Measurements from ENCODE around the gene GLYR1.

The GLYR1 gene

GRCh38 chr16:4879049-4879448 is 32.0 kb upstream of the GLYR1 start:
- no peak overlapping the region for H3K4me3 ChIP-seq (replicated peaks; ENCODE audit: low read depth, low read length)
- DNase-seq (ENCODE audit: extremely low read depth, low read depth) = no peak
- no peak for TF ChIP-seq CTCF (IDR thresholded peaks at IDR 0.05; ENCODE audit: low read depth, low read length, missing control alignments)

- DNase-seq (ENCODE audit: extremely low read depth, low read depth) = no peak
- no peak for TF ChIP-seq CTCF (IDR thresholded peaks at IDR 0.05; ENCODE audit: low read depth, low read length, missing control alignments)
- H3K4me3 ChIP-seq (replicated peaks; ENCODE audit: low read depth, low read length) = no peak overlapping the region
These were observed 30.2 kb upstream of the GLYR1 start for GRCh38 chr16:4877380-4877685.

- no peak overlapping the region for H3K4me3 ChIP-seq (replicated peaks; ENCODE audit: low read depth, low read length)
- no peak for TF ChIP-seq CTCF (IDR thresholded peaks at IDR 0.05; ENCODE audit: low read depth, low read length, missing control alignments)
- no peak for DNase-seq (ENCODE audit: extremely low read depth, low read depth)
These were observed 29.7 kb upstream of the GLYR1 start for GRCh38 chr16:4876646-4877379.

GRCh38 chr16:4874666-4875065 is 27.6 kb upstream of the GLYR1 start:
- TF ChIP-seq CTCF (IDR thresholded peaks at IDR 0.05; ENCODE audit: low read depth, low read length, missing control alignments) = no peak
- no peak for DNase-seq (ENCODE audit: extremely low read depth, low read depth)

GRCh38 chr16:4873091-4873490 is 26.0 kb upstream of the GLYR1 start:
- no peak for TF ChIP-seq CTCF (IDR thresholded peaks at IDR 0.05; ENCODE audit: low read depth, low read length, missing control alignments)

More at GRCh38 chr16:4874666-4875065, 27.6 kb upstream of the GLYR1 start:
- no peak overlapping the region for H3K4me3 ChIP-seq (replicated peaks; ENCODE audit: low read depth, low read length)

GRCh38 chr16:4871071-4871470 is 24.0 kb upstream of the GLYR1 start:
- no peak overlapping the region for H3K4me3 ChIP-seq (replicated peaks; ENCODE audit: low read depth, low read length)
- TF ChIP-seq CTCF (IDR thresholded peaks at IDR 0.05; ENCODE audit: low read depth, low read length, missing control alignments) = no peak
- no peak for DNase-seq (ENCODE audit: extremely low read depth, low read depth)

More at GRCh38 chr16:4873091-4873490, 26.0 kb upstream of the GLYR1 start:
- H3K4me3 ChIP-seq (replicated peaks; ENCODE audit: low read depth, low read length) = no peak overlapping the region
- DNase-seq (ENCODE audit: extremely low read depth, low read depth) = no peak
